ENCODE data around the gene CLIC1.

- TF ChIP-seq CTCF (conservative IDR thresholded peaks at IDR 0.05; ENCODE audit: low read length) (no peak), EZH2phosphoT487 (IDR thresholded peaks at IDR 0.05; ENCODE audit: borderline replicate concordance) (no peak)
Measured at GRCh38 chr6:31707701-31708100, 28.6 kb downstream of the CLIC1 start.

Data from Loucy (cell line).